HG03571 (cell line): Measurements from ENCODE around the gene MUC22.

Source experiments
- ATAC-seq: cut with Tn5 transposase; IDR thresholded peaks from one replicate; pipeline ENCODE4 v1.9.1; 2021; ENCODE audit not compliant: unreplicated experiment

Gene MUC22

GRCh38 chr6:31075528-31075927 is 65.3 kb downstream of the MUC22 start:
- ATAC-seq, result no peak

- no peak for ATAC-seq
These were observed 66.3 kb downstream of the MUC22 start for GRCh38 chr6:31076611-31077010.

- no peak for ATAC-seq
These were observed 69.5 kb downstream of the MUC22 start for GRCh38 chr6:31079656-31080261.

- no peak for ATAC-seq
These were observed 71.6 kb downstream of the MUC22 start for GRCh38 chr6:31081872-31082271.

- no peak for ATAC-seq
These were observed 73.6 kb downstream of the MUC22 start for GRCh38 chr6:31083742-31084354.
